HG03565 (cell line): ENCODE data around the gene TMEM117.
"Not testable (repeated sequence)": the region's sequence is repeated elsewhere in the genome, so short reads cannot be mapped to it uniquely, and the experiment has no call there.

Experiments used
- ATAC-seq: cut with Tn5 transposase; IDR thresholded peaks from one replicate; pipeline ENCODE4 v1.9.1; 2021; ENCODE audit warnings: mild to moderate bottlenecking, moderate library complexity; ENCODE audit not compliant: unreplicated experiment

The TMEM117 gene

GRCh38 chr12:43836475-43836989, 651 bp downstream of the TMEM117 start:
- no peak for ATAC-seq

- no peak for ATAC-seq
Observed at GRCh38 chr12:43840338-43840737, 4.5 kb downstream of the TMEM117 start.

- no peak for ATAC-seq
Observed at GRCh38 chr12:43841253-43841652, 5.4 kb downstream of the TMEM117 start.

DNA sequence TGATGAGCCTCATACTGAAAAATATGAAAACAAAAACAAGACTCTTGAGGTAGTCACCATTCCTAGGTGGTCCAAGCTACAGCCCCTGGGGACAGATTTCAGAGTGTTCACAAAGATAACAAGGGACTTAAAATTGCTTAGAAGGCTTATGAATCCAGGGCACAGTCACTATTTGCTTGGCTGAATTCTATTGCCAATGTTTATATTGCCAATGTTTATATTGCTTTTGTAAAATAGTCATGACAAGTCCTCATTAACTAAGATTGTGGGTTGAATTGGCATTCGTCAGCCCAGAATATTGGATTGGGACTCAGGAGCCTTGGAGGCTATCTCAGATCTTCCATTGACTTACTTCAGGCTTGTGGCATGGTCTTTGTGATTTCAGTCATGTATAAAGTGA, 6.4 kb downstream of the TMEM117 start:
- no peak for ATAC-seq

DNA sequence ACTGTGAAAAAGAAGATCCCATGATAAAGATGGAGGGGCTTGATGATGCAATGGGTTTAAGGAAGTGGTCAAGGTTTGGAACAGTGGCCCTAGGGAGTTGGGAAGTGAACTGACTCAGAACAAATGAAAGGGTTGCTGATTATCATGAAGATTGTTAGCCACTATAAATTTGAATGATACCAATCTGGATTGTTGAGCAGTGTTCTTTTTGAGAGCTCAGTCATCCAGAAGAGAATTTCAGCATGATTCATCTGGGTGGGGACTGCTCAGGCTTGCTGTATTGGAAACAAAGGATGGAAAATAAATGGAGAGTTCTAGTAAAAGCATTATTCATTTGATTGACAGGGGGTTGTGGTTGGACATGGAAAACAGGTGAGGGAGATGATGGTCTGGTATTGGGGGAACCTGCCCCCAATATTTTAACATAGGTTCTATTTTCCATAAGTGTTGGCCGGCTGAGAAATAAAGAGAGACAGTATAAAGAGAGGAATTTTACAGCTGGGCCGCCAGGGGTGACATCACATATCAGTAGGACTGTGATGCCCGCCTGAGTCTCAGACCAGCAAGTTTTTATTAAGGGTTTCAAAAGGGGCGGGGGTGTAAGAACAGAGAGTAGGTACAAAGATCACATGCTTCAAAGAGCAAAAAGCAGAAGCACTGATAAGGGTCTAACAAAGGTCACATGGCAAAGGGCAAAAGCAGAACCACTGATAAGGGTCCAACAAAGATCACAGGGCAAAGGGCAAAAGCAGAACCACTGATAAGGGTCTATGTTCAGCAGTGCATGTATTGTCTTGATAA, 11.7 kb downstream of the TMEM117 start:
- ATAC-seq, result not testable (repeated sequence)

GRCh38 chr12:43848226-43848507, 12.3 kb downstream of the TMEM117 start:
- no peak for ATAC-seq

- ATAC-seq, result no peak
Observed at GRCh38 chr12:43848786-43849185, 12.9 kb downstream of the TMEM117 start.

- ATAC-seq, result no peak
Observed at GRCh38 chr12:43852744-43853143, 16.9 kb downstream of the TMEM117 start.

GRCh38 chr12:43856972-43857371, 21.1 kb downstream of the TMEM117 start:
- ATAC-seq, result no peak

DNA sequence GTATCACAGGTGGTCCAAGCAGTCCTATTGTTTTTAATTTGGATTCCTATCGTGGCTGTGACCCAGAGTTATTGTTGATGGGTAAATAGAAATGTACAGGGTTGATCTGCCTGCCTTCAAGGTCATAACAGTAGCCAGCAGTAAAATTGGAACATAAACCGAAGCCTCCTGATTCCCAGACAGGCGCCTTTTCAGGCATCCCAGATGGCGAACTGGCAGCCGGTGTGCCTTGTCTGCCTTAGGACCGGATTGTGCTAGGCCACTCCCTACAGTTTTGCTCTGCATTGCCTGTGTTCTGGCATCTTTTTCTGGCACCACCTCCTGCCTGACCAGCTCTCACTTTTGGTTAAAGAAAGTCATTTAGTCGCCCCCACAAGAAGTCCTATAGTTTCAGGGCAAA, 22.2 kb downstream of the TMEM117 start:
- ATAC-seq, result no peak

GRCh38 chr12:43858991-43859390, 23.1 kb downstream of the TMEM117 start:
- ATAC-seq, result no peak

DNA sequence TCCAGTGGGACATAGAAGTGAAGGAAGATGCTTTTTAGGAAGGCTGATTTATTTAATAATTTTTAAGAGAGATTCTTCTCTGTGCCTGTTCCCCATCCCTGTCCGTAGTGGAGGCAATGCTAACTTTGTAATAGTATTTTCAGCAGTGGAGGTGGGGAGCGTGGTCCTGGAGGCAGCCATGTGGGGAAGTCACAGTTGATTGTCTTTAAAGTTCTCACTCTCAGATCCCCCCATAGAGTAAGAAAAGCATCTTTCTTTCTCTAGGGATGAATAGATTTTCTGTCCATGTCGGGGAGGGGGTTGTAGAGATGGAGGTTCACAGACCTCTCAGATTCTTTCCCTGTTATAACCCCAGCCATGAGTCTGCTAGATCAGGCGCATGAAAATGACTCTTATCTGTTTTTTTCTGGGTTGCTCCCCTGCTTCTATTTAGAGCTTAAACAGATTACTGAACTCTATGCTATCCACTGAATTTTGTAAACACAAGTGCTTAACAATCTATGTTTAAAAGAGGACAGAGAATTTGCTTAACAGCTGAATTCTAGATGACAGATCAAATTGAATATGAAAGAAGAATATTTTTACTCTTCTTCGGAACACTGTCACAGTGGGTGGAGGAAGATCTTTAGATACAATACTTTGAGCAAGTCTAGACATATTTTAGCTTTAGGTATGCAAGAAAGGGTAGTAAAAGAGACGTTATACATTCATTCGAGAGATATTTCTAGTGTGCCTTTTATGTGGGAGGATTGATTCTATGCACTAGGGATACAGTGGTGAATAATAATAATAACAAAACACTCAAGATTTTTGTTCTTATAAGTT, 25.3 kb downstream of the TMEM117 start:
- ATAC-seq, result no peak

GRCh38 chr12:43861840-43862150, 25.9 kb downstream of the TMEM117 start:
- no peak for ATAC-seq

DNA sequence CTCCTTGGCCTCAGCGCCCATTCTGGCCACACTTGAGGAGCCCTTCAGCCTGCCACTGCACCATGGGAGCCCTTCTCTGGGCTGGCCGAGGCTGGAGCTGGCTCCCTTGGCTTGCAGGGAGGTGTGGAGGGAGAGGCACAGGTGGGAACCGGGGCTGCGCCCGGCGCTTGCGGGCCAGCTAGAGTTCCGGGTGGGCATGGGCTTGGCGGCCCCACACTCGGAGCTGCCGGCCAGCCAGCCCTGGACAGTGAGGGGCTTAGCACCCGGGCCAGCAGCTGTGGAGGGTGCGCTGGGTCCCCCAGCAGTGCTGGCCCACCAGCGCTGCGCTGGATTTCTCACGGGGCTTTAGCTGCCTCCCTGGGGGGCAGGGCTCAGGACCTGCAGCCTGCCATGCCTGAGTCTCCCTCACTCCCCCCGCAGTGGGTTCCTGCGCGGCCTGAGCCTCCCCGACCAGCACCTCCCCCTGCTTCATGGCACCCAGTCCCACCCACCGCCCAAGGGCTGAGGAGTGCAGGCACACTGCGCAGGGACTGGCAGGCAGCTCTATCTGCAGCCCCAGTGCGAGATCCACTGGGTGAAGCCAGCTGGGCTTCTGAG, 28.0 kb downstream of the TMEM117 start:
- no peak for ATAC-seq

DNA sequence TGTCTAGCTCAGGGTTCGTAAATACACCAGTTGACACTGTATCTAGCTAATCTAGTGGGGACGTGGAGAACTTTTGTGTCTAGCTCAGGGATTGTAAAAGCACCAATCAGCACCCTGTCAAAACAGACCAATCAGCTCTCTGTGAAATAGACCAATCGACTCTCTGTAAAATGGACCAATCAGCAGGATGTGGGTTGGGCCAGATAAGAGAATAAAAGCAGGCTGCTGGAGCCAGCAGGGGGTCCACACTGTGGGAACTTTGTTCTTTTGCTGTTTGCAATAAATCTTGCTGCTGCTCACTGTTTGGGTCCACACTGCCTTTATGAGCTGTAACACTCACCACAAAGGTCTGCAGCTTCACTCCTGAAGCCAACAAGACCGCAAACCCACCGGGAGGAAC, 28.7 kb downstream of the TMEM117 start:
- ATAC-seq, result not testable (repeated sequence)

DNA sequence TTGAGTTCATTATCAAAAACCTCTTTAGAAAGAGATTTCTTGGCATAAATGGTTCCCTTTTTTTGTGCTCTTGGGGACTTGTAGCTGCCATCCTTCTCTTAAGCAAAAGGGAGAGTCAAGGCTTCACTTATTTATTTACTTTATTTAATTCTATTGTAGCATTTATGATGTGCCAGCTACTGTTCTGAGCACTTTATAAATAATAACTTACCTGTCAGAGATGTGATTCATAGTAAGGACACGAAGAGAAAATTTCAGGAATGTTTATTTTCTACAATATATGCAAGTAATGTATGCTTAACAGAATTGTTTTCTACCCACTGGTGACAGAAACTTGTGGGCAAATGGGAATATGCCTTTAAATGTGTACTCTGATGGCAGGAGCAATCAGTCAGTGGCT, 33.3 kb downstream of the TMEM117 start:
- ATAC-seq, result no peak

DNA sequence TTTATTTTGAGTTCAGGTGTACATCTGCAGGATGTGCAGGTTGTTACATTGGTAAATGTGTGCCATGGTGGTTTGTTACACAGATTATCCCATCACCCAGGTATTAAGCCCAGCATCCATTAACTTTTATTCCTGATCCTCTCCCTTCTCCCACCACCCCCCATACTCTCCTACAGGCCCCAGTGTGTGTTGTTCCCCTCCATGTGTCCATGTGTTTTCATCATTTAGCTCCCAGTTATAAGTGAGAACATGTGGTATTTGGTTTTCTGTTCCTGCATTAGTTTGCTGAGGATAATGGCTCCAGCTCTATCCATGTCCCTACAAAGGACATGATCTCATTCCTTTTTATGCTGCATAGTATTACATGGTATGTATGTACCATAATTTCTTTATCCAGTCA, 33.9 kb downstream of the TMEM117 start:
- not testable (repeated sequence) for ATAC-seq

DNA sequence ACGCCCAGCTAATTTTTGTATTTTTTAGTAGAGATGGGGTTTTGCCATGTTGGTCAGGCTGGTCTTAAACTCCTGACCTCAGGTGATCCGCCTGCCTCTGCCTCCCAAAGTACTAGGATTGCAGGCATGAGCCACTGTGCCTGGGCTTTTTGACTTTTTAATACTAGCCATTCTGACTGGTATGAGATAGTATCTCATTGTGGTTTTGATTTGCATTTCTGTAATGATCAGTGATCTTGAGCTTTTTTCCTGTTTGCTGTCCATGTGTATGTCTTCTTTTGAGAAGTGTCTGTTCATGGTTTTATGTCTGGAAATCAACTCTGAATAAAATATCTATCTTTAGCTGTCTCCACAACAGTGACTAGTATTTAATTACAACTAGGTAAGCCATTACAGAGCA, 35.4 kb downstream of the TMEM117 start:
- not testable (repeated sequence) for ATAC-seq

GRCh38 chr12:43872396-43872795, 36.5 kb downstream of the TMEM117 start:
- ATAC-seq, result no peak

GRCh38 chr12:43878050-43878449, 42.2 kb downstream of the TMEM117 start:
- ATAC-seq, result no peak

DNA sequence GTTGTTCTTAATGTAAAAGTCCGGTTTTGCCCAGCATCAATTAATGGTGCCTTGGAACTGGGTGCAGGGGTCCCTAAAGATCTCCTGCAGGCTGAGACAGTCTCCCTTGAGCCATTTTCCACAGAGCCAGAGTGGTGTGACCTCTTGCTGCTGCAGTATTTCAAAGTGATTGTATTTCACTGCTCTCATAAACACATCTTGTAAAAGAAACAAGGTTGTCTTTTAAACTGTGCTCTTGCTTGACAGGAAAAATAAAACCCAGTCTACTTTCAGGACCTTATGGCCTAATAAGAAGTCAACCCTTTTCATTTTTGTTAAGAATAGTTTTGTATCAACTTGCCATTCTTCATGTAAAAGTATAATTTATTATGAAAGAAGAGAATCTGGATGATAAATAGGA, 44.7 kb downstream of the TMEM117 start:
- ATAC-seq, result no peak
